ENCODE measurements around the gene FCN1. TPM values are rescaled to one million over a fixed set of nuclear protein-coding genes. Genes with fewer than 3 reads are reported as not detected.

FCN1 gene
- total RNA-seq, 1 donor from 2014 or later, result 84.4 TPM

GRCh38 chr9:134908524-134909309 lies 9.0 kb downstream of the FCN1 start:
- Histone ChIP-seq H3K4me3 (no peak overlapping the region), H3K4me1 (no peaks in the 10 kb centered on the region), H3K27ac (no peak overlapping the region), H3K9me3 (no peaks in the 10 kb centered on the region), H3K27me3 (ENCODE audit: low read depth) (peaks cover 3% of the 10 kb centered on the region), H3K36me3 (no peaks in the 10 kb centered on the region)
- intact Hi-C loops (cut with DNase I), result no loop called here
- ATAC-seq (no peak), DNase-seq (peak; percentile 14)
- TF ChIP-seq CTCF (IDR thresholded peaks at IDR 0.05), result no peak

- no peaks in the 10 kb centered on the region for H3K27me3 ChIP-seq (ENCODE audit: low read depth)
- no peaks in the 10 kb centered on the region for H3K4me1 ChIP-seq
- DNase-seq (no peak), ATAC-seq (no peak)
- no peak overlapping the region for H3K4me3 ChIP-seq
- no peak for TF ChIP-seq CTCF (IDR thresholded peaks at IDR 0.05)
- intact Hi-C loops (cut with DNase I), result no loop called here
- no peak overlapping the region for H3K27ac ChIP-seq
- no peaks in the 10 kb centered on the region for H3K36me3 ChIP-seq
- no peaks in the 10 kb centered on the region for H3K9me3 ChIP-seq
Observed at GRCh38 chr9:134902936-134903335, 14.8 kb downstream of the FCN1 start.

GRCh38 chr9:134899818-134900217 lies 17.9 kb downstream of the FCN1 start:
- no peak for TF ChIP-seq CTCF (IDR thresholded peaks at IDR 0.05)
- DNase-seq, result no peak

GRCh38 chr9:134899168-134899567 lies 18.5 kb downstream of the FCN1 start:
- H3K4me1 ChIP-seq, result peaks cover 21% of the 10 kb centered on the region
- no peaks in the 10 kb centered on the region for H3K36me3 ChIP-seq
- H3K4me3 ChIP-seq, result no peak overlapping the region
- no peak overlapping the region for H3K27ac ChIP-seq
- TF ChIP-seq CTCF (IDR thresholded peaks at IDR 0.05), result no peak
- H3K9me3 ChIP-seq, result no peaks in the 10 kb centered on the region
- H3K27me3 ChIP-seq (ENCODE audit: low read depth), result no peaks in the 10 kb centered on the region
- intact Hi-C loops (cut with DNase I), result no loop called here
- no peak for DNase-seq
- no peak for ATAC-seq

More at GRCh38 chr9:134899818-134900217, 17.9 kb downstream of the FCN1 start:
- Histone ChIP-seq H3K4me3 (no peak overlapping the region), H3K4me1 (peaks cover 21% of the 10 kb centered on the region), H3K9me3 (no peaks in the 10 kb centered on the region), H3K36me3 (no peaks in the 10 kb centered on the region), H3K27me3 (ENCODE audit: low read depth) (no peaks in the 10 kb centered on the region), H3K27ac (no peak overlapping the region)
- no peak for ATAC-seq
- intact Hi-C loops (cut with DNase I), result no loop called here

GRCh38 chr9:134898319-134898718 lies 19.4 kb downstream of the FCN1 start:
- H3K9me3 ChIP-seq, result no peaks in the 10 kb centered on the region
- TF ChIP-seq CTCF (IDR thresholded peaks at IDR 0.05), result no peak
- no peak for ATAC-seq
- intact Hi-C loops (cut with DNase I), result no loop called here
- no peak overlapping the region for H3K4me3 ChIP-seq
- peaks cover 21% of the 10 kb centered on the region for H3K4me1 ChIP-seq
- H3K27ac ChIP-seq, result no peak overlapping the region
- H3K36me3 ChIP-seq, result no peaks in the 10 kb centered on the region
- DNase-seq, result no peak
- H3K27me3 ChIP-seq (ENCODE audit: low read depth), result no peaks in the 10 kb centered on the region
